Stimulated activated CD4-positive, alpha-beta T cell treated with anti-CD3 and anti-CD28 coated beads, TNF-alpha, amount 100 ng/mL, for 1 hour (primary cell): ENCODE results near the gene GCNT1.
"Not testable (repeated sequence)": the region's sequence is repeated elsewhere in the genome, so short reads cannot be mapped to it uniquely, and the experiment has no call there.

Experiments
- DNase-seq, 3 donors: peaks; one replicate each; pipeline ENCODE4 v3.0.0-alpha.2; 2020; ENCODE audit warnings: low read depth in 3 of 3, low spot score in 1 of 3

Gene GCNT1

GRCh38 chr9:76486151-76486550, 27.2 kb downstream of the GCNT1 start:
- no peak for DNase-seq

- no peak for DNase-seq
Measured at GRCh38 chr9:76490249-76490990, 31.4 kb downstream of the GCNT1 start.

DNA sequence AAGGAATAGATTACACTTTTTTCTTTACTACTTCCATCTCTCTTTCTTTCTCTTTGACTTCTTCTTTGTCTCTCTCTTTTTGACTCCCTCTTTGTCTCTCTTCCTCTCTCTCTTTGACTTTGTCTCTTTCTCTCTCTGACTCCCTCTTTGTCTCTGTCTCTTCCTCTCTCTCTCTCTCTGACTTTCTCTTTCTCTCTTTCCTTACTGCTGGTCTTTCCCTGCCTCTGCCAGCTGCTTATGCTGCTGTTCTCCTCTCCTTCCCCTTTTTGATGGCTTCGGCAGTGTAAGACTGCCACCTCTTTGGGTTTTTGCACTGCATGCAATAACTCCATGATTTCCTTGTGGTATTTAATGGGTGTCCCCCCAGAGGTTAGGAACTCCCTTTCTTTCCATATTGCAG, 32.1 kb downstream of the GCNT1 start:
- DNase-seq = not testable (repeated sequence)

DNA sequence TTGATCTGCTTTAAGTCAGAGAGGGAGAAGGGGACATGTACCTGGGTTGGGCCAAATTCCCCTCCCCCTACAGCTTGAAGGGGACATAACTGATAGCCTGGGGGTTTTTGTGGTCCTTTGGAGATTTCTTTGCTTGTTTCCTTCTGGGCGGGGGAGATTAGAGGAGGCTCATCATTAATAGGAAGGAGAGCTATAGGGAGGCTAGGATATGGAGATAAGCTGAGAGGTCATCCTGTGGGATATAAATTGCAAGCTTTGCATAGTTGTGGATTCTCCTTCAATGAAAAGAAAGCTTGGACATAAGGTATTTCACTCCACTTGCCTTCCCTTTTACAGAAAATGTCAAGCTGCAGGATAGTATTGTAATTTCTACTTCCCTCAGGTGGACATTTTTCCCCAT, 34.5 kb downstream of the GCNT1 start:
- DNase-seq = not testable (repeated sequence)

DNA sequence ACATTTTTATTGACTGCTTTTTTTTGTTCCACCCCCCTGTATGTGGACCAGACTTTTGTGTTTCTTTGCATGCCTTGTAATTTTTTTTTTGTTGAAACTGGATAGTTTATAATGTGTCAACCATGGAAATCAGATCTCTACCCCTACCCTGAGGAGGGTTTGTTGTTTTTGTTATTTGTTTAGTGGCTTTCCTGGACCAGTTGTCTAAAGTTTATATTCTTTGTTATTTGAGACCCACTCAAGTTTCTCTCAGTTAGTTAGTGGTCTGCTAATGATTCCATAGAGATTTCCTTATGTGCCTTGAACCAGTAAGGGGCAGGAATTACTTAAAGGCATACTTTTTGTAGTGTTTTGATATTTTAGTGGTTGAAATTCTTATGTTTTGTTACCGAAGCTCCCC, 41.1 kb downstream of the GCNT1 start:
- DNase-seq = no peak

DNA sequence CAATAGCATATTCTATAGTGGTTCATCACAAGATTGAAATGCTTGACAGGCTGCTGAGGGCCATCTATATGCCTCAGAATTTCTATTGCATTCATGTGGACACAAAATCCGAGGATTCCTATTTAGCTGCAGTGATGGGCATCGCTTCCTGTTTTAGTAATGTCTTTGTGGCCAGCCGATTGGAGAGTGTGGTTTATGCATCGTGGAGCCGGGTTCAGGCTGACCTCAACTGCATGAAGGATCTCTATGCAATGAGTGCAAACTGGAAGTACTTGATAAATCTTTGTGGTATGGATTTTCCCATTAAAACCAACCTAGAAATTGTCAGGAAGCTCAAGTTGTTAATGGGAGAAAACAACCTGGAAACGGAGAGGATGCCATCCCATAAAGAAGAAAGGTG, 43.8 kb downstream of the GCNT1 start:
- no peak for DNase-seq

DNA sequence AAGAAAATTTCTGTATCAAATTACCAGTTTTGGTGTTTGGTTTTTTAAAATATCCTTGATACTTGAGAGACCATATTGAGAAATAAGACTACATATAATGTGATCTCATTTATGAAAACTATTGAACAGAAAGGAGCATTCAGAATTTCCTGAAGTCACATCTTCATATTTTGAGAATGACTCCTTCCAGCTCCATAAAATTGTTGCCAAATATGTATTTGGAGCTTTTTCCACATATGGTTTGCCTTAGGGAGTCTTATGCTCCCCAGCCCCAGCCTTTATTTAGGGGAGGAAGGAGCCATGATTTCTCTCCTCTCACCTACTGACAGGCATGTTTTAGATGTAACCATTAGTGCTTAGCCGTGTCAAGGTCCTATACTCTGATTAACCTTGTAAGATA, 51.1 kb downstream of the GCNT1 start:
- DNase-seq = no peak

GRCh38 chr9:76510446-76510845, 51.5 kb downstream of the GCNT1 start:
- DNase-seq = no peak

DNA sequence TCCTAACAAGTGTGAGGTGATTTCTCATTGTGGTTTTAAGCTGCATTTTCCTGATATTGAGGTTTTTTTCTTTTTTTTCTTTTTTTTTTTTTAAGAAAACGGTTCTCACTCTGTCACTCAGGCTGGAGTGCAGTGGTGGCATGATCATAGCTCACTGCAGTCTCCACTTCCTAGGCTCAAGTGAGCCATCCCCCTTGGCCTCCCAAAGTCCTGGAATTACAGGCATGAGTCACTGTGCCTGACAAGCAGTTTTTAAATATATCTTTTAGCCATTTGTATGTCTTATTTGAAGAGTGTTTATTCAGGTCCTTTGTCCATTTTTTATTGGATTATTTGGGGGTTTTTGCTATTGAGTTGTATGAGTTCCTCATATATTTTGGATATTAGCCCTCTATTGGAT, 53.8 kb downstream of the GCNT1 start:
- no peak for DNase-seq

DNA sequence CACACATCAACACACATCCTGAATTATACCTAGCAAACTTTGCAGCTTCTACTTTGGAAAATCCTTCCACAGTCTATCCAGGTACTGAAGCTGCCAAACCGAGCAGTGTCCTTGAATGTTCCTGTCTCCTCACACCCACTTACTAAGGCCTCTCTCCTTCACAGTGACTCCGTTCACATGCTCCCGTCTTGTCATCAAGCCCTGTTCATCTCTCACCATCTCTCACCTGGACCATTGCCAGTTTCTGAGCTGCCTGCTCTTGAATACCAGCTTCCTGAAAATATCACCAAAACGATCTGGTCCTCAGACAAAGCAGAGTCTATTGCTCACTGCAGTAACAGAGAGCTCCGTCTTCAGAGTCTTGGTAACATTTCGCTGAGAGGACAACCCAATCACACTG, 57.4 kb downstream of the GCNT1 start:
- DNase-seq = no peak

- DNase-seq = no peak
Measured at GRCh38 chr9:76516871-76517270, 57.9 kb downstream of the GCNT1 start.

- DNase-seq = no peak
Measured at GRCh38 chr9:76519075-76519835, 60.3 kb downstream of the GCNT1 start.

DNA sequence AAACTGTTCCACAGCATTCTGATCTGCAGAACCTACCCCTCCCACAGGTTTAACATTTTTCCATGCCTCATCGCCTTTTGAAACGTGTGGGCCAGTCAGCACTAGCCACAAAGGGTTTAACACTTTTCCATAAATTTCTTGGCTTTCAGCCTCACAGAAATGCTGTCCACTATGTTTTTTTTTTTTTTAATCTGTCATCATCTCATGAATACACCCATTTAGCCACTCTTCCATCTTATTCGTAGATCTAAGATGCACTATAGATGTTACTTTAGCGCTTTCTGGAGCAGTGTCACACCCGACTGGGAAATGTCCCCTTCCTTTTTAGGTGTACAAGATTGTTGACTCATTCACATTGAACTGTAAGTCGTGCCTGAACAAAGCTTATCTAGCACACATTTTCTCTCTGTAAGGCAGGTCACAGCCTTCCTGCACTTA, 62.3 kb downstream of the GCNT1 start:
- no peak for DNase-seq

DNA sequence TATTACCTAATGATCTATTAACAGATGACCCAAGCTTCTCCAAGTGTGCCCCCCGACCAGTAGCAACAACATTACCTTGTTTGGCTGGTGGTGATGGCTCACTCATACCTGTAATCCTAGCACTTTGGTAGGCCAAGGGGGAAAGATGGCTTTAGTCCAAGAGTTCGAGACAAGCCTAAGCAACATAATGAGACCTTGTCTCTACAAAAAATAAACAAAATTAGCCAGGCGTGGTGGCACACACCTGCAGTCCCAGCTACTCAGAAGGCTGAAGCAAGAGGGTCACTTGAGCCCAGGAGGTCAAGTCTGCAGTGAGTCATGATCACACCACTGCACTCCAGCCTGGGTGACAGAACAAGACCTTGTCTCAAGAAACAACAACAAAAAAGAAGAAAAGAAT, 62.9 kb downstream of the GCNT1 start:
- no peak for DNase-seq

- DNase-seq = not testable (repeated sequence)
Measured at GRCh38 chr9:76523617-76524200, 64.7 kb downstream of the GCNT1 start.

DNA sequence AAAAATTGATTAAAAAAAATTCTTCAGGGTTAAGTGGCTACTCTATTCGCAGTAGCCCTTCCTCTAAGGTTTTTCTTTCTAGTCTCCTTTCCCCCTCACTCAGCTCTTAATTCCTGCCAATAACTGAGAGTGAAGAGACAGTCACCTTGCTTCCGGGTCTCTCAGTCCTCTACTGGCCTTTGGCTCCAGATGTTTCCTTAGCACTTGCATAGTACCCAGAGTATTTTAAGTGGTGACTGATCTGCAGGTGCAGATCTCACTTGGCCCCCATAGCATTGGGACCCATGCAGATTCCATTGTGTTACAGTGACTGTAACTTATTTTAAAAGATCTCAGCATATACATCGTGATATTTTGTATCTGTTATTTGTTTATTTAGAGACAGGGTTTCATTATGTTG, 66.2 kb downstream of the GCNT1 start:
- no peak for DNase-seq

DNA sequence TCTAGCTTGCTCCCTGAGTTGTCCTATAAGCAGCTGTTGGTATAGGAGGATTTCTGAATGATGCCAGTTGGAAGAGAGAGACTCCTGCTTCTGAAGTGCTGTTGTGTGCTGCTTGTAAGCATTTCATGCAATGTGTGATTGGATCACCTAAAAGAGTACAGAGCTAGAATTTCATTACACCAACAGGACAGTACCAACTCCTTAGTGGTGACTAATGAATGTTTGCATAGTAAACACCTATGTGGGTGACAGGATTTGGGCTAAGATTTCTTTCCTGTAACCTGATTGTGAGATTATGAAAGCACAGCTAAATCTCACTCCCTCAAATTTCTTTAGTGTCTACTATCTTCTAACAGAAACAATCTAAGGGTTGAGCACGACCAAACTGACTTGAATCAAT, 67.0 kb downstream of the GCNT1 start:
- no peak for DNase-seq

DNA sequence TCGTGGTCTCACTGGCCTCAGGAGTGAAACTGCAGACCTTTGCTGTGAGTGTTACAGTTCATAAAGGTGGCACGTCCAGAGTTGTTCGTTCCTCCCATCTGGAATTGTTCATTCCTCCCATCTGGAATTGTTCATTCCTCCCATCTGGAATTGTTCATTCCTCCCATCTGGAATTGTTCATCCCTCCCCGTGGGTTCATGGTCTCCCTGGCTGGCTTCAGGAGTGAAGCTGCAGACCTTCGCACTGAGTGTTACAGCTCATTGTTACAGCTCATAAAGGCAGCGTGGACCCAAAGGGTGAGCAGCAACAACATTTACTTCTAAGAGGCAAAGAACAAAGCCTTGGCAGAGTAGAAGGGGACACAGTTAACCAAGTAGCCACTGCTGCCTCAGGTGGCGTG, 69.1 kb downstream of the GCNT1 start:
- DNase-seq = no peak

GRCh38 chr9:76528642-76529190, 69.7 kb downstream of the GCNT1 start:
- DNase-seq = no peak

DNA sequence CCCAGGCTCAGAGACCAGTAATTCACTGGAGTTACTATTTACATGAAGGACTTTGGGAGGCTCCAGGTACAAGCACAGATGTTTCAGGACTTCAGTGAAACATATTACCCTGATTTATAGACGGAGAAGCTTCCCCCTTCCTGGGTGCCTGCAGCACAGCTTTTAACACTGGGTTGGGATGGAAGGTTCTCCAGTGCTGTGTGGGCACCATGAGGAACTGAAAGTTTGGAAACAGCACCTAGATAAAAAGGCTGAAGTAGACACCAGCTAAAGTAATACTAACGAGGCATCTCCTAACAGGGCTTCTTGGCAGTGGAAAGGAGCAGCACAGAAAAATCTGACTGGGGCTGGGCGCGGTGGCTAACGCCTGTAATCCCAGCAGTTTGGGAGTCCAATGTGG, 70.7 kb downstream of the GCNT1 start:
- no peak for DNase-seq

DNA sequence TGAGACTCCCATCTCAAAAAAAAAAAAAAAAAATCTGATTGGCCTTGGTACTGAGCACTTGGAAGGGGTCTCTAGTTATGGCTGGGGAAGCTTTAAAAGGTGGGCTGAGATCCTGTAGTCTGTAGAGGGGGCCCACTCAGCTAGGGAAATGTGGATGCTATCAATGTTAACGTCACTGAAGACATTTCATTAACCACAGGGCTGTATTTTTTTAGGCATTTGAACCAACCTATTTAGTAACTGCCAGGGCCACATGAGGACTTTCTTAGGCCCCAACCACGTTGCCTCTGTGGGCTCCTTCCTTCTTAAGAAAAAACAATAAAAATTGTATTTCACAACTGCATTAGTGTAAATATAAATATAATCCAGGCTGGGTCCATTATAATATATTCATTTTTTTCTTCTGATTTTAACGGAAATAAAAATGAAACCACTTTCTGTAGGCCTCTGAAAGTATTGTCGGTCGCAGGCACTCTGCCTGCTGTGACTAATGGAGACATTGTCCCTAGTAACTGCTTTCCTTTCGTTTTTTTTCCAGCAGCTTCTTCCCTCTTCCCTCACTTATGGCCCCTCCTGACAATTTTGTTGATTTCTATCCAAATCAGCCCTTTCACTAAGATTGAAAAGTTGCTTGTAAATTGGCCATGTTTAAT, 71.6 kb downstream of the GCNT1 start:
- no peak for DNase-seq
